MCF 10A (cell line): ENCODE measurements around the gene FSD1. TPM values are rescaled to one million over a fixed set of nuclear protein-coding genes. Genes with fewer than 3 reads are reported as not detected.

Experiments used
- BruUV-seq: library from RNA; stranded (reverse); fragments of 400-500 nt; replicated peaks from 2 replicates; lab custom pipeline; 2021; lab: Mats Ljungman, UMichigan
- CTCF ChIA-PET: fragments of 300-600 bp; sonication (Branson Sonifier 250); formaldehyde crosslinking; extraction: SDS; loops from one replicate; lab custom pipeline; 2021; ENCODE audit warnings: antibody characterized with exemption, inconsistent platforms; lab: Yijun Ruan, JAX
- POLR2A ChIA-PET: fragments of 300-600, 350-650 bp; sonication (Branson Sonifier 250); formaldehyde crosslinking; extraction: SDS; loops from one replicate; lab custom pipeline; 2020; ENCODE audit warnings: antibody characterized with exemption, inconsistent platforms; lab: Yijun Ruan, JAX
- DNase-seq: peaks from one replicate; pipeline ENCODE4 v3.0.0-alpha.2; 2018; ENCODE audit not compliant: unreplicated experiment
- H3K27ac Mint-ChIP-seq: one replicate; pipeline ENCODE4 v1.8.0; 2022; ENCODE audit warnings: mild to moderate bottlenecking, low read depth, mixed read lengths; ENCODE audit not compliant: unreplicated experiment
- H3K27me3 Mint-ChIP-seq: one replicate; pipeline ENCODE4 v1.8.0; 2022; ENCODE audit warnings: mixed read lengths; ENCODE audit not compliant: insufficient read depth, unreplicated experiment
- H3K36me3 Mint-ChIP-seq: one replicate; pipeline ENCODE4 v1.8.0; 2022; ENCODE audit warnings: mild to moderate bottlenecking, moderate library complexity, mixed read lengths; ENCODE audit not compliant: insufficient read depth, unreplicated experiment
- H3K4me1 Mint-ChIP-seq: one replicate; pipeline ENCODE4 v1.8.0; 2022; ENCODE audit warnings: mixed read lengths; ENCODE audit not compliant: insufficient read depth, unreplicated experiment
- H3K4me3 Mint-ChIP-seq: one replicate; pipeline ENCODE4 v1.8.0; 2022; ENCODE audit warnings: mild to moderate bottlenecking, moderate library complexity, mixed read lengths; ENCODE audit not compliant: unreplicated experiment
- H3K9me3 Mint-ChIP-seq: one replicate; pipeline ENCODE4 v1.8.0; 2022; ENCODE audit warnings: mixed read lengths; ENCODE audit not compliant: unreplicated experiment
- CTCF ChIP-seq: fragments of 200-600 bp; IDR thresholded peaks from one replicate; pipeline ENCODE4 v1.8.0; 2022; ENCODE audit warnings: antibody characterized with exemption, mild to moderate bottlenecking; ENCODE audit not compliant: unreplicated experiment
- intact Hi-C: fragments of 100-400 bp; cut with micrococcal nuclease; formaldehyde crosslinking; loops from 2 replicates; pipeline ENCODE4 v1.14.1; 2022
- total RNA-seq: library from RNA; stranded (reverse); gene quantifications from 2 replicates; pipeline ENCODE4 v1.2.3, GENCODE V29; 2022

Gene FSD1
- total RNA-seq, 1 experiment from 2014 or later, result not detected

GRCh38 chr19:4305659-4306058 is 1.3 kb downstream of the FSD1 start:
- intact Hi-C loops, result no loop called here
- H3K9me3 Mint-ChIP-seq, result no peaks in the 10 kb centered on the region
- peaks cover 20% of the 10 kb centered on the region for H3K27me3 Mint-ChIP-seq
- no peaks in the 10 kb centered on the region for H3K36me3 Mint-ChIP-seq
- no peak overlapping the region for H3K4me3 Mint-ChIP-seq
- no peak for DNase-seq
- TF ChIP-seq CTCF, result no peak
- BruUV-seq, result no TSS peak
- ChIA-PET POLR2A (no interaction called here), CTCF (interaction anchor here (1.3 kb wide), 1 partner anchor 219 kb away, joined by 3 read pairs; no protein-coding TSS in a partner anchor)
- H3K27ac Mint-ChIP-seq, result no peak overlapping the region
- H3K4me1 Mint-ChIP-seq, result no peaks in the 10 kb centered on the region

GRCh38 chr19:4310247-4311121 is 6.1 kb downstream of the FSD1 start:
- H3K9me3 Mint-ChIP-seq, result no peaks in the 10 kb centered on the region
- no peaks in the 10 kb centered on the region for H3K4me1 Mint-ChIP-seq
- ChIA-PET POLR2A (interaction anchor here (1.2 kb wide), 1 partner anchor 10 kb away, joined by 4 read pairs; no protein-coding TSS in a partner anchor), CTCF (no interaction called here)
- no peaks in the 10 kb centered on the region for H3K36me3 Mint-ChIP-seq
- DNase-seq, result no peak
- H3K4me3 Mint-ChIP-seq, result no peak overlapping the region
- BruUV-seq, result no TSS peak
- TF ChIP-seq CTCF, result no peak
- H3K27me3 Mint-ChIP-seq, result peaks cover 17% of the 10 kb centered on the region
- intact Hi-C loops, result no loop called here
- H3K27ac Mint-ChIP-seq, result no peak overlapping the region

GRCh38 chr19:4313847-4314490 is 9.6 kb downstream of the FSD1 start:
- H3K27me3 Mint-ChIP-seq, result peaks cover 12% of the 10 kb centered on the region
- TF ChIP-seq CTCF, result no peak
- no peak overlapping the region for H3K27ac Mint-ChIP-seq
- H3K4me3 Mint-ChIP-seq, result no peak overlapping the region
- H3K4me1 Mint-ChIP-seq, result no peaks in the 10 kb centered on the region
- ChIA-PET POLR2A (no interaction called here), CTCF (interaction anchor here (0.6 to 1.1 kb wide), 4 partner anchors 12 to 155 kb away, joined by 3 to 4 read pairs (median 4); partner anchors contain the start of gene TMIGD2)
- H3K9me3 Mint-ChIP-seq, result no peaks in the 10 kb centered on the region
- no peaks in the 10 kb centered on the region for H3K36me3 Mint-ChIP-seq
- BruUV-seq, result no TSS peak
- DNase-seq, result no peak
- intact Hi-C loops, result no loop called here

- no peak for DNase-seq
- ChIA-PET CTCF (interaction anchor here (1.1 kb wide), 1 partner anchor 49 kb away, joined by 3 read pairs; no protein-coding TSS in a partner anchor), POLR2A (no interaction called here)
- H3K4me3 Mint-ChIP-seq, result no peak overlapping the region
- H3K27me3 Mint-ChIP-seq, result peaks cover 12% of the 10 kb centered on the region
- no TSS peak for BruUV-seq
- no peak overlapping the region for H3K27ac Mint-ChIP-seq
- H3K9me3 Mint-ChIP-seq, result peaks cover 12% of the 10 kb centered on the region
- no peak for TF ChIP-seq CTCF
- no peaks in the 10 kb centered on the region for H3K36me3 Mint-ChIP-seq
- intact Hi-C loops, result no loop called here
- no peaks in the 10 kb centered on the region for H3K4me1 Mint-ChIP-seq
These were observed 12.6 kb downstream of the FSD1 start for GRCh38 chr19:4316956-4317355.
